Measurements from ENCODE around the gene ZNF24. TPM values are rescaled to one million over a fixed set of nuclear protein-coding genes. Genes with fewer than 3 reads are reported as not detected.

Gene ZNF24
- total RNA-seq, 2 donors from 2014 or later = 74.7 to 92.1 TPM

DNA sequence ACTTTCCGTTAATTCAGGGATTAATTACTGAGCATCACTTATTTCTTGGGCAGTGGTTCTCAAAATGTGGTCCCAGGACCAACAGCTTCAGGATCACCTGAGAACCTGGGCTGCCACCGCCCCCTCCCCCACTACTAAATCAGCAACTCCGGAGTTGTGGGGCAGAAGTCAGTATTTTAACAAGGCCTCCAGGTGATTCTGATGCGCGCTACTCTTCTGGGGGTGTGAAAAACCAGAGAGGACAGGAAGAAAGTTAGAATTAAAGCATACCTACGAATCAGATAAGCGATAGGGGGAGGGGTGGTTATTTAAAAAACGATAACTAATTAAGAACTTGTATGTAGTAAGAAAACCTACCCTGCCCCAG, 54.5 kb downstream of the ZNF24 start:
- 4 to 6% methylated on average over 3 to 8 of the region's 8 CpGs for WGBS, 2 experiments (ENCODE audit: insufficient coverage in 1 of 2, insufficient read length in 1 of 2)

DNA sequence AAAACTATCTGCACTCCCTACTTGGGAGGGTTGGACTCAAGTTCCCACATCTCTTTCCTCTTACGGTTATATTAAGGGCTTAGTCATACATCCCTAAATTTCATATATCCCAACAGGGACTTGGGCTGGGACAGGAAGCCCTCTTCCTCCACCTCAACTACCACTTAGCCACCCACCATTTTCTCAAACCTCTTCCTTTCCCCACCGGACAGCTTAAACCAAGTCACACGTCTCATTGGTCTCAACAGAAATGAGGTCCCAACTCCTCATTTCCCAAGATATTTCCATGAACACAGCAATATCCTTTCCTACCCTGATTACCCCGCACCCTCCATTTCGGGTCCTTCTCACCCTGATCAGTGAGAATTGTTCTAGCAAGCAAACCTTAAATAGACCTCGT, 54.9 kb downstream of the ZNF24 start:
- H3K9me3 Mint-ChIP-seq = peaks cover 46% of the 10 kb centered on the region
- H3K36me3 Mint-ChIP-seq (ENCODE audit: low read depth) = peaks cover 51% of the 10 kb centered on the region
- 69 to 82% methylated on average over 4 to 6 of the region's 6 CpGs for WGBS, 2 experiments (ENCODE audit: insufficient coverage in 1 of 2, insufficient read length in 1 of 2)
- no peak overlapping the region for H3K27ac ChIP-seq (ENCODE audit: low read depth, low read length)
- H3K4me3 ChIP-seq (ENCODE audit: low read length) = peak overlapping the region; percentile 99
- peak overlapping the region; percentile 98 for H3K27ac Mint-ChIP-seq
- TF ChIP-seq, protein P1, sequence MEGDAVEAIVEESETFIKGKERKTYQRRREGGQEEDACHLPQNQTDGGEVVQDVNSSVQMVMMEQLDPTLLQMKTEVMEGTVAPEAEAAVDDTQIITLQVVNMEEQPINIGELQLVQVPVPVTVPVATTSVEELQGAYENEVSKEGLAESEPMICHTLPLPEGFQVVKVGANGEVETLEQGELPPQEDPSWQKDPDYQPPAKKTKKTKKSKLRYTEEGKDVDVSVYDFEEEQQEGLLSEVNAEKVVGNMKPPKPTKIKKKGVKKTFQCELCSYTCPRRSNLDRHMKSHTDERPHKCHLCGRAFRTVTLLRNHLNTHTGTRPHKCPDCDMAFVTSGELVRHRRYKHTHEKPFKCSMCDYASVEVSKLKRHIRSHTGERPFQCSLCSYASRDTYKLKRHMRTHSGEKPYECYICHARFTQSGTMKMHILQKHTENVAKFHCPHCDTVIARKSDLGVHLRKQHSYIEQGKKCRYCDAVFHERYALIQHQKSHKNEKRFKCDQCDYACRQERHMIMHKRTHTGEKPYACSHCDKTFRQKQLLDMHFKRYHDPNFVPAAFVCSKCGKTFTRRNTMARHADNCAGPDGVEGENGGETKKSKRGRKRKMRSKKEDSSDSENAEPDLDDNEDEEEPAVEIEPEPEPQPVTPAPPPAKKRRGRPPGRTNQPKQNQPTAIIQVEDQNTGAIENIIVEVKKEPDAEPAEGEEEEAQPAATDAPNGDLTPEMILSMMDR (conservative IDR thresholded peaks at IDR 0.05) = no peak
- H3K9me3 ChIP-seq (ENCODE audit: control insufficient read depth, low read length) = peaks cover 45% of the 10 kb centered on the region
- H3K36me3 ChIP-seq (ENCODE audit: control insufficient read depth, insufficient read depth, low read length) = peaks cover 19% of the 10 kb centered on the region
- no peaks in the 10 kb centered on the region for H3K4me1 ChIP-seq (ENCODE audit: control insufficient read depth, insufficient read depth, low read length)
- no peak for DNase-seq
- H3K27me3 Mint-ChIP-seq (ENCODE audit: insufficient read depth) = no peaks in the 10 kb centered on the region
- no peaks in the 10 kb centered on the region for H3K27me3 ChIP-seq (ENCODE audit: control insufficient read depth, insufficient read depth, low read length, poor library complexity, severe bottlenecking)
- H3K4me3 Mint-ChIP-seq = peak overlapping the region; percentile 97
- H3K9ac ChIP-seq (ENCODE audit: extremely low read depth, low read length, poor library complexity, severe bottlenecking) = peak overlapping the region; percentile 89
- peaks cover 10% of the 10 kb centered on the region for H3K4me1 Mint-ChIP-seq

More for the DNA sequence above, 54.5 kb downstream of the ZNF24 start:
- TF ChIP-seq, protein P1 (conservative IDR thresholded peaks at IDR 0.05) = no peak
- Histone ChIP-seq H3K9ac (ENCODE audit: extremely low read depth, low read length, poor library complexity, severe bottlenecking) (peak overlapping the region; percentile 89), H3K4me1 (ENCODE audit: control insufficient read depth, insufficient read depth, low read length) (no peaks in the 10 kb centered on the region), H3K27me3 (ENCODE audit: control insufficient read depth, insufficient read depth, low read length, poor library complexity, severe bottlenecking) (no peaks in the 10 kb centered on the region), H3K27ac (ENCODE audit: low read depth, low read length) (no peak overlapping the region), H3K9me3 (ENCODE audit: control insufficient read depth, low read length) (peaks cover 41% of the 10 kb centered on the region), H3K36me3 (ENCODE audit: control insufficient read depth, insufficient read depth, low read length) (peaks cover 23% of the 10 kb centered on the region), H3K4me3 (ENCODE audit: low read length) (peak overlapping the region; percentile 99)
- peak overlapping the region; percentile 97 for H3K4me3 Mint-ChIP-seq
- no peaks in the 10 kb centered on the region for H3K27me3 Mint-ChIP-seq (ENCODE audit: insufficient read depth)
- peaks cover 53% of the 10 kb centered on the region for H3K36me3 Mint-ChIP-seq (ENCODE audit: low read depth)
- peaks cover 10% of the 10 kb centered on the region for H3K4me1 Mint-ChIP-seq
- H3K9me3 Mint-ChIP-seq = peaks cover 42% of the 10 kb centered on the region
- H3K27ac Mint-ChIP-seq = peak overlapping the region; percentile 98
- DNase-seq = no peak

DNA sequence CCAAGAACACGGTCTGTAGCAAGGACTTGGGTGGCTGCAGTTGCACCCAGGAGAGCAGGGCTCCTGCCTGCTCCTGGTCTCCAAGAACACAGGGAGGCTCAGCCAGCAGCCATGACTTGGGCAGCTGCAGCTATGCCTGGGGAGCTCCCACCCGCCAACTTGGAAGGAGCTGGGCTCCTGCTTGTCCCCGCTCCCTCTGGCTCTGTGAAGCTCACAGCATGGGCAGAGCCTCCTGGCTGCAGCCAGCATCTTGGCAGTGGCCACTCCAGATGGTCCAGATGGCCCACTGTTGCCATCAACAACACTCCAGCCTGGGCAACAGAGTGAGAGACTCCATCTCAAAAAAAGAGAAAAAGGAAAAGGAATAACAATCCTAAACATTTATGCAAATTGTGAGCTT, 59.4 kb downstream of the ZNF24 start:
- Histone ChIP-seq H3K4me3 (ENCODE audit: low read length) (peak overlapping the region; percentile 10), H3K4me1 (ENCODE audit: control insufficient read depth, insufficient read depth, low read length) (no peaks in the 10 kb centered on the region), H3K27ac (ENCODE audit: low read depth, low read length) (no peak overlapping the region), H3K9me3 (ENCODE audit: control insufficient read depth, low read length) (peaks cover 81% of the 10 kb centered on the region), H3K27me3 (ENCODE audit: control insufficient read depth, insufficient read depth, low read length, poor library complexity, severe bottlenecking) (no peaks in the 10 kb centered on the region), H3K9ac (ENCODE audit: extremely low read depth, low read length, poor library complexity, severe bottlenecking) (no peak overlapping the region), H3K36me3 (ENCODE audit: control insufficient read depth, insufficient read depth, low read length) (peaks cover 10% of the 10 kb centered on the region)
- DNase-seq = no peak
- Mint-ChIP-seq H3K27me3 (ENCODE audit: insufficient read depth) (no peaks in the 10 kb centered on the region), H3K4me3 (no peak overlapping the region), H3K36me3 (ENCODE audit: low read depth) (peaks cover 65% of the 10 kb centered on the region), H3K9me3 (peaks cover 74% of the 10 kb centered on the region), H3K27ac (no peak overlapping the region), H3K4me1 (peaks cover 3% of the 10 kb centered on the region)
- whole genome bisulfite sequencing, 2 experiments (ENCODE audit: insufficient coverage in 1 of 2, insufficient read length in 1 of 2) = 93% methylated on average over 3 of the region's 3 CpGs; no CpG with 5 or more reads in 1 of the 2 experiments
- TF ChIP-seq, protein P1 (conservative IDR thresholded peaks at IDR 0.05) = no peak
